OCI-LY3 (cell line): Measurements from ENCODE around the gene ANGPTL1.

Source experiments
- CTCF ChIP-seq: fragments of 200-600, 300-600 bp; sonication (generic); IDR thresholded peaks from 2 replicates; pipeline ENCODE4 v1.5.1; 2014; ENCODE audit warnings: antibody characterized with exemption, low read length, low read depth
- EZH2phosphoT487 ChIP-seq: fragments of 200-600 bp; shearing (Covaris generic); IDR thresholded peaks from 2 replicates; pipeline ENCODE4 v1.6.1; 2018; ENCODE audit warnings: antibody characterized with exemption, mixed run types, low read depth

DNA sequence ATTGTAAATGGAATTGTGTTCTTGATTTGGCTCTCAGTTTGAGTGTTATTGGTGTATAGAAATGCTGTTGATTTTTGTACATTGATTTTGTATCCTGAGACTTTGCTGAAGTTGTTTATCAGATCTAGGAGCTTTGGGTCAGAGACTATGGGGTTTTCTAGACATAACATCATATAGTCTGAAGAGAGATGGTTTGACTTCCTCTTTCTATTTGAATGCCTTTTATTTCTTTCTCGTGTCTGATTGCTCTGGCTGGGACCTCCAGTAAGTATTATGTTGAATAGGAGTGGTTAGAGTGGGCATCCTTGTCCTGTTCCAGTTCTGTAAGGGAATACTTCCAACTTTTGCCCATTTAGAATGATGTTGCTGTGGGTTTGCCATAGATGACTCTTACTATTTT, 39.1 kb upstream of the ANGPTL1 start:
- TF ChIP-seq CTCF (no peak), EZH2phosphoT487 (no peak)
